ENCODE results near the gene PTPN21.

The PTPN21 gene

GRCh38 chr14:88468406-88468805, 86.4 kb downstream of the PTPN21 start:
- DNase-seq (ENCODE audit: low spot score) = no peak

DNA sequence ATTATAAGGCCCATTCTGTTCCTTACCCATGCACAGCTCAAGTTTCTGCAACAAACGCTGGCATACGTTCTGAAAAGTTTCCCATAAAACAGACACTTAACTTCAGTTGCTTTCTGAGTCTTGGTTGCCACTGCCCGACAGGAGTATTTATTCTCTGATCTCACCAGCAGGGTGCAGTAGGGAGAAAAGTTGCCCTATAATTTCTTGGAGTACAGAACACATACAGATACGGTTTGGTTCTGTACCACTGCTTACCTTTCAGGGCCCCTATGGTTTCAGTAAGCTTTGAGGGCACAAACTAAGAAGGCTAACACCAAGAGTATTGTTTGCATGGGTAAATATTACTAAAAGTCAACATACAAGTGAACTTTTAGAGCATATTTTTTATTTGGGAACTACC, 91.5 kb downstream of the PTPN21 start:
- DNase-seq (ENCODE audit: low spot score) = no peak

GRCh38 chr14:88454886-88455285, 99.9 kb downstream of the PTPN21 start:
- no peak for DNase-seq (ENCODE audit: low spot score)

DNA sequence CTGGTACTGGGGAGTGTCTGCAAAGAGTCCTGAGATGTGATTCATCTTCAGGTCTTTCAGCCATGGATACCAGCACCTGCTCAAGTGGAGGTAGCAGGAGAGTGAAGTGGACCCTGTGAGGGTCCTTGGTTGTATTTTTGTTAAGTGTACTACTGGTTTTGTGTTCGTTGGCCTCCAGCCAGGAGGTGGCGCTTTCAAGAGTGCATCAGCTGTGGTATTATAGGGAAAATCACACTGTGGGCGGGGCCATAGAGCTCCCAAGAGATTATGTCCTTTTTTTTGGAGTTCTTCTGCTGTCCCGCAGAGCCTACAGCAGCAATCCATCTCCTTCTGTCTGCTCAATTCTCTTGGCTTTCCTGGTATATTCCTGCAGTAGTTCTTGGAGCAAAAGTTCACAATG, 102.6 kb downstream of the PTPN21 start:
- DNase-seq (ENCODE audit: low spot score) = no peak

DNA sequence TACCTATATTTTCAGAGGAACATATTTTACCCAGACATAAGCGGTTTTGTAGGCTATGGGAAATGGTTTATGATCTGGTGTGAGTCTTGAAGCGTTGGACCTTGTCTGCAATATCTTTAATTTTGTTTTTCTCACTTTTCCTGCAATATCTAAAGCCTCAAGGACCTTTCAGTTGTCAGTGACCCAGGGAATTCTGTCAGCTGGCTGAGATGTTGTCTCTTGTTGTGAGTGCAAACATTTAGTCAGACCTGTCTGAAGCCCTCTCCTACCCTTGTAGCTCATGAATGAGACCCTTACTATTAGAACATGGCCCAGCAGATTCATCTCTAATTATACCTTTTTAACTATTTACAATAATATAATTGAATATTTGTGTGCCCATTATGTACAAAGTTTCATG, 115.7 kb downstream of the PTPN21 start:
- no peak for DNase-seq (ENCODE audit: low spot score)

GRCh38 chr14:88437658-88438057, 117.1 kb downstream of the PTPN21 start:
- DNase-seq (ENCODE audit: low spot score) = peak; percentile 3

DNA sequence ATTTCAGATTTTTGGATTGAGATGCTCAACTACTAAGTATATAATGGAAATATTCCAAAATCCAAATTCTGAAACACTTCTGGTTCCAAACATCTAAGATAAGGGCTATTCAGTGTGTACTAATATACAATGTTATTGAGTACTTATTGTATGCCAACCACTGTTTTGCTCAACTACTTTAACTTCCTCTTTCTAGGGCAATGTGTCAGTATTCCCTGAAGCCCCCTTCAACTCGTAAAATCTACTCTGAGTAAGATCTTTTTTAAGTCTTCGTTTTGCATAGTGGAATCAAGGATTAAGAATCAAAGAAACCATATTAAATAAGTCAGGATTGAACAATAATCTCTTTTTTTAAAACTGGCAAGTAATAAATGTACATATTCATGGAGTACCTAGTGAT, 123.8 kb downstream of the PTPN21 start:
- no peak for DNase-seq (ENCODE audit: low spot score)

GRCh38 chr14:88426271-88426670, 128.5 kb downstream of the PTPN21 start:
- no peak for DNase-seq (ENCODE audit: low spot score)

DNA sequence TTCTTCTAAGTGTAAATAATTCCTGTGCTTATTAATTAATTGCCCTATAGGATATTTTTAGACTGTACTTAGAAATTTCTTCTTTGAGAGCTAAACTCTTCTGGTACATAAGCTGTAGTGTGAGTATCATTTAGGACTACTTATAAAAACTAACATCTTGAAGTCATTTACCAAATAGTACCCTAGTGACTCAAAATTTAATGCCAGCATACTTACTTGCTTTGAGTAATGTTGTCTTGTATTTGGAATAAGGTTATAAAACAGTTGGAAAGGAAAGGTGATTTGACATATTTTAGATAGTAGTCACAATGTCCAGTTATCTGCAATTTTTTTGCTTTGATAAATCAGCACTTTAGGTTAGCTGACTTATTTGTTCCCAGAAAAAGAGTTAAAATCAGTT, 130.2 kb downstream of the PTPN21 start:
- no peak for DNase-seq (ENCODE audit: low spot score)

- DNase-seq (ENCODE audit: low spot score) = no peak
Observed at GRCh38 chr14:88422919-88423650, 131.7 kb downstream of the PTPN21 start.

DNA sequence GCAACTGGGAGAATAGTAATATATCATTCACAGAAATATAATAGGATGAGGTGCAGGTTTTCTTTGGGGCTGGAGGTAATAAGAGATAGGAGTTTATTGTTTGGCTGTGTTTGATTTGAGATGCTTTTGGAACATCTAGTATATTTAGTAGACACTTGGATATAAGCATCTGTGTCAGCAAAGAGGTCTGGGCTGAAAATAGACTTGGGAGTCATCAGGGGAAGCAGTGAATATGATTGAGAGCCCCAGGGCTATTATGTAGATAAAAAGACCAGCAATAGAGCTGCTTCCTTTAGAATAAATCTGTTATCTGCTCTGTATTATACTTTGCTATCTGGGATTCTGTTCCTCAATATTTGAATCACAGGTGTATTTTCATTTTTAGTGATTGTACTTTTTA, 132.8 kb downstream of the PTPN21 start:
- DNase-seq (ENCODE audit: low spot score) = no peak

- DNase-seq (ENCODE audit: low spot score) = no peak
Observed at GRCh38 chr14:88421286-88421685, 133.5 kb downstream of the PTPN21 start.

DNA sequence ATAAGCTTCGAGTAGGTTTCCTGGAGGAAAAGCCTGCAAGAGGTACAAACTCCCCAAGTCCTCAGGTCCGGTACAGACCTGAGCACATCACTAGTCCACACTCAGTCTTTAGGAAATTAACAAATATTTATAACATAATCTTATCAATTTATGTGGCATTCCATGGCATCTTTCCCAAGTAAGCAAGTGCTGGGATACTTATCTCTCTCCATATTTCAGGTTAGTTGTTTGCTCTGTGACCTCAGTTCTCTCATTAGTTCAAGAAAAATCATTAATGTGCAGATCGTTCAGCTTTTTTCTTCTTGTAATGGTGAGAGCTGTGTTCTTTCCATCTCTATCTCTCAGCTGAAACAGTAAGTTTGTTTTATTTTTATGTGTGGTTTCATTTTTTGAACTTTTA, 134.6 kb downstream of the PTPN21 start:
- no peak for DNase-seq (ENCODE audit: low spot score)

DNA sequence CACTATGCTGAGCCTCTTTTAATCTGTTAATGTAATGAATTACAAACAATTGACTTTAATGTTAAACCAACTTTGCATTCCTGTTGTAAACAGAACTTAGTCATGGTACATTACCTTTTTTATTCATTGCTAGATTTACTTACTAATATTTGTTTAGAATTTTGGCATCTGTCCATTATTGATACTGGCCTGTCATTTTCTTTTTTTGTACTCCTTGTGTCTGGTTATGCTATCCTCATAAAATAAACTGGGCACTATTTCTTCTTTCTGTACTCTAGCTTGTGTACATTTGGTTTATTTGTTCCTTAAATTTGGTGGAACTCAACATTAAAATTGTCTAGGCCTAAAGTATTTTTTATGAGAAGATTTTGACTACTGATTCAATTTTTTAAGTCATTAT, 137.2 kb downstream of the PTPN21 start:
- no peak for DNase-seq (ENCODE audit: low spot score)
